ENCODE measurements around the gene SMYD3.

- TF ChIP-seq POLR2A (IDR thresholded peaks at IDR 0.05) (no peak), CTCF (IDR thresholded peaks at IDR 0.05) (no peak)
Measured at GRCh38 chr1:245760301-245760700, 746.8 kb downstream of the SMYD3 start.
